ENCODE results near the gene CCDC169.

DNA sequence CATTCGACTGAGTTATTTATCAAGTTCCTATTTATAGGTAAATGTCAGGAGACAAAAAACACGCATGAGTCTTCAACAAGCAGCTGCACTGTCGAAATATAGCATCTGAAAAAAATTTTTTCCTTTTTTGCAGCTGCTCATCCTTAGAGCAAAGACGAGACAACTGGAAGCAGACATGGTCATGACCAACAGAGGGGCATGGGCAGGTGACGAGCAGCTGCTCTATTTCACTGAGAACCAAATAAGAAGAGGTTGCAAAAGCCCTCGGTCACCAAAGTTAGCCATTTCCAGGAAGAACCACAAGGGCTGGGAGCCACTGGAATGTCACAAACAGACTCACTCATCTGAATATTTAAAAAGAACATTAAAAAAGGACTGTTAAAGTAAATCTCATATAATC is 105.4 kb downstream of the CCDC169 start:
- TF ChIP-seq, protein P1, sequence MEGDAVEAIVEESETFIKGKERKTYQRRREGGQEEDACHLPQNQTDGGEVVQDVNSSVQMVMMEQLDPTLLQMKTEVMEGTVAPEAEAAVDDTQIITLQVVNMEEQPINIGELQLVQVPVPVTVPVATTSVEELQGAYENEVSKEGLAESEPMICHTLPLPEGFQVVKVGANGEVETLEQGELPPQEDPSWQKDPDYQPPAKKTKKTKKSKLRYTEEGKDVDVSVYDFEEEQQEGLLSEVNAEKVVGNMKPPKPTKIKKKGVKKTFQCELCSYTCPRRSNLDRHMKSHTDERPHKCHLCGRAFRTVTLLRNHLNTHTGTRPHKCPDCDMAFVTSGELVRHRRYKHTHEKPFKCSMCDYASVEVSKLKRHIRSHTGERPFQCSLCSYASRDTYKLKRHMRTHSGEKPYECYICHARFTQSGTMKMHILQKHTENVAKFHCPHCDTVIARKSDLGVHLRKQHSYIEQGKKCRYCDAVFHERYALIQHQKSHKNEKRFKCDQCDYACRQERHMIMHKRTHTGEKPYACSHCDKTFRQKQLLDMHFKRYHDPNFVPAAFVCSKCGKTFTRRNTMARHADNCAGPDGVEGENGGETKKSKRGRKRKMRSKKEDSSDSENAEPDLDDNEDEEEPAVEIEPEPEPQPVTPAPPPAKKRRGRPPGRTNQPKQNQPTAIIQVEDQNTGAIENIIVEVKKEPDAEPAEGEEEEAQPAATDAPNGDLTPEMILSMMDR (IDR thresholded peaks at IDR 0.05; ENCODE audit: poor library complexity): no peak
- TF ChIP-seq EZH2 (IDR thresholded peaks at IDR 0.05; ENCODE audit: borderline replicate concordance): no peak

All from hepatocyte (in vitro differentiated cells).